HEK293T (cell line): ENCODE data around the gene FAH.

Source experiments
- CTCF ChIA-PET: fragments of 350-600 bp; formaldehyde crosslinking; extraction: SDS; loops from one replicate; lab custom pipeline; 2021; ENCODE audit warnings: antibody characterized with exemption, inconsistent platforms; lab: Yijun Ruan, JAX
- POLR2A ChIA-PET: fragments of 350-600 bp; formaldehyde crosslinking; extraction: SDS; loops from one replicate; lab custom pipeline; 2020; ENCODE audit warnings: antibody characterized with exemption, inconsistent platforms; lab: Yijun Ruan, JAX
- DNase-seq: peaks from one replicate; pipeline ENCODE4 v3.0.0; 2012; ENCODE audit warnings: mixed read lengths; ENCODE audit errors: extremely low spot score
- ARNT ChIP-seq: fragments of 450-650 bp; IDR thresholded peaks from 2 replicates; pipeline ENCODE4 v1.6.1; 2017; ENCODE audit warnings: mild to moderate bottlenecking
- BHLHE40 ChIP-seq: fragments of 450-650 bp; IDR thresholded peaks from 2 replicates; pipeline ENCODE4 v1.6.1; 2016; ENCODE audit warnings: mild to moderate bottlenecking, moderate library complexity, borderline replicate concordance
- CTBP1 ChIP-seq: fragments of 450-650 bp; IDR thresholded peaks from 2 replicates; pipeline ENCODE4 v1.6.1; 2016; ENCODE audit warnings: borderline replicate concordance
- ELF4 ChIP-seq: fragments of 450-650 bp; IDR thresholded peaks from 2 replicates; pipeline ENCODE4 v1.6.1; 2017; ENCODE audit warnings: antibody characterized with exemption
- FOXA1 ChIP-seq: fragments of 450-650 bp; IDR thresholded peaks from 2 replicates; pipeline ENCODE4 v1.6.1; 2016; ENCODE audit warnings: mild to moderate bottlenecking
- FOXK2 ChIP-seq: fragments of 450-650 bp; IDR thresholded peaks from 2 replicates; pipeline ENCODE4 v1.6.1; 2016; ENCODE audit warnings: mild to moderate bottlenecking
- FOXM1 ChIP-seq: fragments of 450-650 bp; IDR thresholded peaks from 2 replicates; pipeline ENCODE4 v1.6.1; 2017; ENCODE audit warnings: mild to moderate bottlenecking, borderline replicate concordance
- HDGF ChIP-seq: fragments of 450-650 bp; IDR thresholded peaks from 2 replicates; pipeline ENCODE4 v1.6.1; 2017; ENCODE audit warnings: antibody characterized with exemption, borderline replicate concordance
- L3MBTL2 ChIP-seq: fragments of 450-650 bp; conservative IDR thresholded peaks from 2 replicates; pipeline ENCODE4 v1.6.1; 2016; ENCODE audit warnings: mild to moderate bottlenecking
- LEF1 ChIP-seq: fragments of 450-650 bp; IDR thresholded peaks from 2 replicates; pipeline ENCODE4 v1.6.1; 2017; ENCODE audit warnings: mild to moderate bottlenecking, borderline replicate concordance
- NFRKB ChIP-seq: fragments of 450-650 bp; IDR thresholded peaks from 2 replicates; pipeline ENCODE4 v1.6.1; 2016; ENCODE audit warnings: mild to moderate bottlenecking, moderate library complexity
- SP1 ChIP-seq: fragments of 450-650 bp; IDR thresholded peaks from 2 replicates; pipeline ENCODE4 v1.6.1; 2017
- SUZ12 ChIP-seq: fragments of 450-650 bp; IDR thresholded peaks from 2 replicates; pipeline ENCODE4 v1.6.1; 2016; ENCODE audit warnings: mild to moderate bottlenecking
- TARDBP ChIP-seq: fragments of 450-650 bp; IDR thresholded peaks from 2 replicates; pipeline ENCODE4 v1.6.1; 2016
- ZNF384 ChIP-seq: fragments of 450-650 bp; IDR thresholded peaks from 2 replicates; pipeline ENCODE4 v1.6.1; 2016
- TF ChIP-seq, protein P1 (sequence below): fragments of 450-650 bp; IDR thresholded peaks from 2 replicates; pipeline ENCODE4 v1.6.1; 2016

The FAH gene

DNA sequence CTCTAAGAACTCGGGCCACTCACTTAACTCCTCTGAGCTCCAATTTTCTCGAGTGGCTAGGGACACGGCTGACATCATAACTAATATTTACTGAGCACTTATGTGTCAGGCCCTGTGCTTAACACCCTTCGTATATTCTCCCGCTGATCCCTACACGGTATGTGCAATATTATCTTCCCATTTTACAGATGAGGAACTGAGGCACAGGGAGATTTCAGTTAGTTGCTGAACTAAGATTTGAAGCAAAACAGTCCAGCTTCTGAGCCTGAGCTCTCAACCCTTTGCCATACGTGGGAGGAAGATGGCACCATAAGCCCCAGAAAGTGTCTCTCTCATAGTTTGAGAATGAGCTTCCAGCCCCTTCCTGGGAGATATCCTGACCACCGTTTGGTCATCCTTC is 19.6 kb downstream of the FAH start:
- ChIA-PET CTCF (interaction anchor here (1.2 to 1.6 kb wide), 2 partner anchors 12 to 109 kb away, joined by 4 read pairs; no protein-coding TSS in a partner anchor), POLR2A (no interaction called here)
- no peak for DNase-seq
- TF ChIP-seq SP1 (no peak), FOXK2 (no peak), L3MBTL2 (no peak), ZNF384 (no peak), NFRKB (no peak), FOXA1 (no peak), ARNT (no peak), LEF1 (no peak), HDGF (no peak), TARDBP (no peak), SUZ12 (no peak)
- TF ChIP-seq, protein P1, sequence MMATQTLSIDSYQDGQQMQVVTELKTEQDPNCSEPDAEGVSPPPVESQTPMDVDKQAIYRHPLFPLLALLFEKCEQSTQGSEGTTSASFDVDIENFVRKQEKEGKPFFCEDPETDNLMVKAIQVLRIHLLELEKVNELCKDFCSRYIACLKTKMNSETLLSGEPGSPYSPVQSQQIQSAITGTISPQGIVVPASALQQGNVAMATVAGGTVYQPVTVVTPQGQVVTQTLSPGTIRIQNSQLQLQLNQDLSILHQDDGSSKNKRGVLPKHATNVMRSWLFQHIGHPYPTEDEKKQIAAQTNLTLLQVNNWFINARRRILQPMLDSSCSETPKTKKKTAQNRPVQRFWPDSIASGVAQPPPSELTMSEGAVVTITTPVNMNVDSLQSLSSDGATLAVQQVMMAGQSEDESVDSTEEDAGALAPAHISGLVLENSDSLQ: no peak

GRCh38 chr15:80173022-80173759 is 20.4 kb downstream of the FAH start:
- ChIA-PET CTCF (interaction anchor here (0.7 to 1.6 kb wide), 5 partner anchors 13 to 166 kb away, joined by 3 to 4 read pairs (median 3); no protein-coding TSS in a partner anchor), POLR2A (interaction anchor here (1.5 kb wide), 1 partner anchor 101 kb away, joined by 3 read pairs; no protein-coding TSS in a partner anchor)
- TF ChIP-seq CTBP1 (no peak), ARNT (no peak), NFRKB (no peak), LEF1 (no peak), SP1 (no peak), ELF4 (no peak), ZNF384 (no peak), BHLHE40 (no peak), FOXM1 (no peak), HDGF (no peak), FOXA1 (no peak), L3MBTL2 (no peak), SUZ12 (no peak), FOXK2 (no peak), TARDBP (no peak)
- TF ChIP-seq, protein P1: no peak
- DNase-seq: peak; percentile 81

- DNase-seq: no peak
- POLR2A ChIA-PET: interaction anchor here (1.5 kb wide), 1 partner anchor 102 kb away, joined by 3 read pairs; no protein-coding TSS in a partner anchor
Observed at GRCh38 chr15:80174017-80174746, 21.4 kb downstream of the FAH start.

GRCh38 chr15:80175436-80175835 is 22.6 kb downstream of the FAH start:
- no peak for TF ChIP-seq BHLHE40
- TF ChIP-seq SP1: no peak
- no peak for TF ChIP-seq SUZ12
- no peak for TF ChIP-seq L3MBTL2
- TF ChIP-seq ARNT: no peak
- TF ChIP-seq, protein P1: no peak
- TF ChIP-seq FOXA1: no peak
- no peak for TF ChIP-seq FOXK2
- TF ChIP-seq HDGF: no peak
- no peak for TF ChIP-seq NFRKB
- no peak for TF ChIP-seq ZNF384
- no peak for TF ChIP-seq CTBP1
- no peak for TF ChIP-seq ELF4
- TF ChIP-seq LEF1: no peak
- TF ChIP-seq TARDBP: no peak
- no peak for TF ChIP-seq FOXM1
- DNase-seq: no peak
- CTCF ChIA-PET: no interaction called here
- POLR2A ChIA-PET: no interaction called here

More at GRCh38 chr15:80174017-80174746, 21.4 kb downstream of the FAH start:
- CTCF ChIA-PET: interaction anchor here (0.7 to 1.1 kb wide), 3 partner anchors 120 to 167 kb away, joined by 3 read pairs; no protein-coding TSS in a partner anchor
- TF ChIP-seq FOXM1 (no peak), ZNF384 (no peak), LEF1 (no peak)

GRCh38 chr15:80176443-80176842 is 23.6 kb downstream of the FAH start:
- ChIA-PET CTCF (no interaction called here), POLR2A (no interaction called here)
- no peak for DNase-seq
- no peak for TF ChIP-seq ZNF384
- no peak for TF ChIP-seq FOXK2
- TF ChIP-seq SP1: no peak
- TF ChIP-seq FOXA1: no peak
- no peak for TF ChIP-seq L3MBTL2
- TF ChIP-seq HDGF: no peak
- TF ChIP-seq ARNT: no peak
- no peak for TF ChIP-seq LEF1
- TF ChIP-seq FOXM1: no peak
